GM12875 (cell line): ENCODE data around the gene CASZ1.

ENCODE experiments used
- H3K4me3 ChIP-seq: one replicate; pipeline ENCODE4 v1.5.1; 2011; ENCODE audit warnings: low read depth, low read length, control low read depth
- TF ChIP-seq, protein P1 (sequence below): IDR thresholded peaks from 2 replicates; pipeline ENCODE4 v1.5.1; 2011; ENCODE audit warnings: low read depth, mild to moderate bottlenecking, control low read depth, inconsistent platforms, low read length, moderate library complexity, borderline replicate concordance; ENCODE audit not compliant: insufficient read depth

The CASZ1 gene

DNA sequence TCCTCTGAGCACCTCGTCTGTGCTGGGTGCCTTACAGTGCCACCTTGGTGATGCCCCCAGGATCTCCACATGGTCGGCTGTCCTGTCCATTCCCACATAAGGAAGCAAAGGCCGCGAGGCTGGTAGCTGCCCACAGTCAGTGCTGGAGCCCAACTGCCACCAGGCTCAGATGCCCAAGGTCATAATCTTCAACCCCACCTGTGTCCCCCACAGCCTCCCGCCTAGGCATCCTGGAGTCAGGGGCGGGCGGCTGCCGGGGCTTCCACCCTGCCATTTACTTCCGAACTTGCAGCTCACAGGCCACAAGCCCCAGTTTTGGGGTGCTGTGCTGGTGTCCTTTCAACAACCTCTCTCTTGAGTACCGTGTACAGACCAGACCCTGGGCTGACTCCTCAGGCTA lies 126.3 kb downstream of the CASZ1 start:
- H3K4me3 ChIP-seq = no peak overlapping the region
- TF ChIP-seq, protein P1, sequence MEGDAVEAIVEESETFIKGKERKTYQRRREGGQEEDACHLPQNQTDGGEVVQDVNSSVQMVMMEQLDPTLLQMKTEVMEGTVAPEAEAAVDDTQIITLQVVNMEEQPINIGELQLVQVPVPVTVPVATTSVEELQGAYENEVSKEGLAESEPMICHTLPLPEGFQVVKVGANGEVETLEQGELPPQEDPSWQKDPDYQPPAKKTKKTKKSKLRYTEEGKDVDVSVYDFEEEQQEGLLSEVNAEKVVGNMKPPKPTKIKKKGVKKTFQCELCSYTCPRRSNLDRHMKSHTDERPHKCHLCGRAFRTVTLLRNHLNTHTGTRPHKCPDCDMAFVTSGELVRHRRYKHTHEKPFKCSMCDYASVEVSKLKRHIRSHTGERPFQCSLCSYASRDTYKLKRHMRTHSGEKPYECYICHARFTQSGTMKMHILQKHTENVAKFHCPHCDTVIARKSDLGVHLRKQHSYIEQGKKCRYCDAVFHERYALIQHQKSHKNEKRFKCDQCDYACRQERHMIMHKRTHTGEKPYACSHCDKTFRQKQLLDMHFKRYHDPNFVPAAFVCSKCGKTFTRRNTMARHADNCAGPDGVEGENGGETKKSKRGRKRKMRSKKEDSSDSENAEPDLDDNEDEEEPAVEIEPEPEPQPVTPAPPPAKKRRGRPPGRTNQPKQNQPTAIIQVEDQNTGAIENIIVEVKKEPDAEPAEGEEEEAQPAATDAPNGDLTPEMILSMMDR = no peak

DNA sequence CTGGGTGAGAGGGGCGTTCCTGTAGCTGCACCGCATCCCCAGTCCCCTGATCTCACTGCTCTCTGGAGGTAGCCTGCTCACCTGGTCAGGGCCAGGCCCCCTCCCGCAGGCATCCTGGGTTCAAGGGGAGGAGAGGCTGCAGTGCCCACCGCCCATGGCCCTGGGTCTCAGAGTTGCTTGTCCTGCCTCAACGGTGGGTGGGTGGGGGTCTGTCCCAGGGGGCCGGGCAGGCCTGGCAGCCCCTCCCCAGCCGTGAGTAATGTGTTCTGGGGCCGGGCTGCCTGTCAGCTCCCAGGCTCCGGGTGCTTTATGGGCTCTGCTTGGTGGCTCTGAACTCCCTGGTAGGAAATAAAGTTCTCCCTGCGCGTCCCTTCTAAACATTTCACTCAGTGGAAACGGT lies 126.9 kb downstream of the CASZ1 start:
- no peak overlapping the region for H3K4me3 ChIP-seq
- TF ChIP-seq, protein P1 = no peak

DNA sequence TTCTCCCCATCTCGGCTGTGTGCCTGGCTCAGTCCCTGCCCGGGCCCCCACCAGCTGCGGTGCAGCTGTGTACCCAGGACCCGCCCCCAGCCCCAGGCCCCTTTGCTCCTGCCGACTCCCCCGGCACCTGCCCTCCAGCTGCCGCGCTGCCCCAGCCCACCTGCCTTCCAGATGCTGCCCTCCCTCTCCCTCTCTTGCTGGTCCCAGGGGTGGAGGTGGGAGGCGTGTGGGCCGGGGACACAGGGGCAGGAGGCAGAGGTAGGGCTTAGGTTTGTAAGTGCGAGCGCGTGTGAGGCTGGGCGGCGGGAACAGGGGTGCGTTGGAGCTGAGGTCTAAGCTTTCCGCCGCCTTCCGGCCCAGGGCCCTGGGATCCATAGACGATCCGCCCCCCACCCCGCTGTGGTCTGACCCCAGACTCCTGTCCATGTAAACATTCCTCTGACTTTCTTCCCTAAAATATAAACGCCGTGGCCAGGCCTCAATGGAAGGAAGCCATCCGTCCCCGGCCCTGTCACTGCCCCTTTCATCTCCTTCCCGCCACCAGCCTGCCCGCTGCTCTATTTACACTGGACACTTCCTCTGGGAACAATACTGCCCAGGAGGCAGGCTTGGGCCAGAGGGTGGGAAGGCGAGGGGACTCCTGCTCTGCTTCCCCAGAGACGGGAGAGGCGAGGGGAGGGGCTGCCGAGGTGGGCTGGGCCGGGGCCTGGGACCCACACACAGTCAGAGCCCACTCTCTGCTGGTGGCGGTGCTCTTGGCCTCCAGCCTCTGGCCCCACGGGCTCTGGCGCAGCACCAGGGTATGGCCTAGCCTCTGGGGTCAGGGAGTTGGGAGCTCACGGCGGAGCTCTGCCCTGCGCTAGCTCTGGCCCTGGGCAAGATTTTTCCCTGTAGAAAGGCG lies 128.3 kb downstream of the CASZ1 start:
- H3K4me3 ChIP-seq = no peak overlapping the region
- TF ChIP-seq, protein P1 = no peak

DNA sequence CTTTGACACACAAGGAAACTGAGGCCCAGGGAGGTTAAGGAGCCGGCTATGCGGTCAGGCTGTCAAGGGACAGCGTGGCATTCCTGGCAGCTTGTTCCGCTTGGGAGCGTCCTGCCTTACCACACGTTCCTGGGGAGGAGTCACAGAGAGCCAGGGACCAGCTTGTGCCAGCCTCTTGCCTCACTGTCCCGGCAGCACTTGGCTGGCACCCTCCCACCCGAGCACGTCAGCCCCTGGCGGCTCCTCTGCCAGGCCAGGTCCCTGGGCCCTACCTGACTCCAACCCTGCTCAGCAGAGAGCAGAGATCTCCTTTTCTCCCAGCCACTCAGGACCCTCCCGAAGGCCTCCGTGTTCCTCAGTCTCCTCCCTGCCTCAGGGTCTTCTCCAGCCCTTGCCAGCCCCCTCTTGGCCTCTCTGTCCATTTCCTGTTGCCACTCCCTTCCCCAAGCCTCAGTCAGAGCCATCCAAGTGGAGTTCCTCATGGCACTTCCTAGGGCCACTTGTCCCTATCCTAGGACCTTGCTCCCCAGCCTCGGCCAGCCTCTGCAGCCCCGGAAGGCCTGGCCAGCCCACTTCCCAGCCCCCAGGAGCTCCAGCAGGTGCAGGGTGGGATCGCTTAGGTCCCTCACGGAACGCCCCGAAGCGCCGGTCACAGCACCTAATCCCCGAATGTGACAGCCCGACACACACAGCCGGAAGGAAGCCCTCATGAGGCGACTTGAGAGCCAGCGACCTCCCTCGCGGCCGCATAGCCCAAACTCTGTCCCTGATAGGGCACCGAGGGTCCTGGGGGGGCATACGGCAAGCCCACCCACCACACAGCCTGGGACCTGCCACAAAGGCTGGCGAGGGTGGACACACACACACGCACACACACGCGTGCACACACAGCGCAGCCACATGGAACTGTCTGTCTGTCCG lies 130.3 kb downstream of the CASZ1 start:
- TF ChIP-seq, protein P1 = no peak
- H3K4me3 ChIP-seq = no peak overlapping the region

DNA sequence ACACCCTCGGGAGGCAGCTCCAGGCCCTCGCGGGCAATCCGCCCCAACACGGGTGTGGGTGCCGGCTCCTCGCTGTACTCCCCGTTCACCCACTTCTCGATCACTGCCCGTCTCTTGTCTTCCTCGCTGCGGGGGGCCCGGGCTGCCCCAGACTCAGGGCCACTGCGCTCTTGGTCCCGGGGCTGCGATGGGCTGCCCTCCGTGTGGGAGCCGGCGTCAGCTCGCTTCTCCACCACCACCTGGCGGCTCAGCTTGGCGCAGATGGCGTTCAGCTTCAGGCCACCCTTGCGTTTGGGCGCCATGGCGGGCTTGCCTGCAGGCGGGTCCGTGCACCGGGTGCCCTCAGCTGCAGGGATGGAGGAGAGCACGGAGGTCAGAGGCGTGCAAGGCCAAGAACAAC lies 131.2 kb downstream of the CASZ1 start:
- TF ChIP-seq, protein P1 = no peak
- no peak overlapping the region for H3K4me3 ChIP-seq

DNA sequence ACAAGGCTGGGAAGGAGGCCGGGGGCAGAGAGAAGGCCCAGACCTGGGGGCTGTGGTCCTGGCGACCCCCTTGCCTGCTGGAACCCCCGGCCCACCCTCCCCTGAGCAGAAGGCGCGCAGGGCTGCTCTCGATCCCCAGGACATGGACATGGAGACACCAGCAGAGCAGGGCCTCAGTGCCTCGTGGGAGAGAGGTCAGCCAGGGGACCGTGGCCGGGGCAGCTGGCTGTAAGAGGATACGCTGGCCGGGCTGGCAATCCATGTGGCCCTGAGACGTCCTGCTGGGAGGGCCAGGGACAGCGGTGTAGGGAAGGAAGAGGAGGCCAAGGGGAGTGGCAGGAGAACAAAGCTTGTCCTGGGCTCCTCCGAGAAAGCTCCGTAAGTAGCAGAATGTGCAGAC lies 132.2 kb downstream of the CASZ1 start:
- no peak overlapping the region for H3K4me3 ChIP-seq
- TF ChIP-seq, protein P1 = no peak
